Osteocyte (in vitro differentiated cells): ENCODE data around the gene PTPRG. TPM values are rescaled to one million over a fixed set of nuclear protein-coding genes. Genes with fewer than 3 reads are reported as not detected.
"Not testable (repeated sequence)": the region's sequence is repeated elsewhere in the genome, so short reads cannot be mapped to it uniquely, and the experiment has no call there.

ENCODE experiments used
- DNase-seq: peaks from one replicate; pipeline ENCODE4 v3.0.0; 2021; ENCODE audit warnings: mixed read lengths; ENCODE audit not compliant: unreplicated experiment; ENCODE audit errors: extremely low spot score
- H3K27ac Mint-ChIP-seq: one replicate; pipeline ENCODE4 v1.8.0; 2021; ENCODE audit warnings: mild to moderate bottlenecking, mixed read lengths; ENCODE audit not compliant: unreplicated experiment
- H3K27me3 Mint-ChIP-seq: one replicate; pipeline ENCODE4 v1.8.0; 2021; ENCODE audit warnings: mixed read lengths; ENCODE audit not compliant: unreplicated experiment
- H3K36me3 Mint-ChIP-seq: one replicate; pipeline ENCODE4 v1.8.0; 2021; ENCODE audit warnings: mixed read lengths; ENCODE audit not compliant: unreplicated experiment
- H3K4me1 Mint-ChIP-seq: one replicate; pipeline ENCODE4 v1.8.0; 2021; ENCODE audit warnings: mixed read lengths; ENCODE audit not compliant: unreplicated experiment
- H3K4me3 Mint-ChIP-seq: one replicate; pipeline ENCODE4 v1.8.0; 2021; ENCODE audit warnings: mild to moderate bottlenecking, moderate library complexity, mixed read lengths; ENCODE audit not compliant: unreplicated experiment
- H3K9me3 Mint-ChIP-seq: one replicate; pipeline ENCODE4 v1.8.0; 2021; ENCODE audit warnings: mixed read lengths; ENCODE audit not compliant: unreplicated experiment
- total RNA-seq: library from RNA; stranded (reverse); gene quantifications from 2 replicates; pipeline ENCODE4 v1.2.1, GENCODE V29; 2021
- TF ChIP-seq, protein P1 (sequence below): fragments of 200-600 bp; sonication (generic); IDR thresholded peaks from 2 replicates; pipeline ENCODE4 v1.5.0; 2021; ENCODE audit warnings: antibody characterized with exemption, mild to moderate bottlenecking, moderate library complexity

Gene PTPRG
- total RNA-seq, 1 donor from 2014 or later: 48.1 TPM

DNA sequence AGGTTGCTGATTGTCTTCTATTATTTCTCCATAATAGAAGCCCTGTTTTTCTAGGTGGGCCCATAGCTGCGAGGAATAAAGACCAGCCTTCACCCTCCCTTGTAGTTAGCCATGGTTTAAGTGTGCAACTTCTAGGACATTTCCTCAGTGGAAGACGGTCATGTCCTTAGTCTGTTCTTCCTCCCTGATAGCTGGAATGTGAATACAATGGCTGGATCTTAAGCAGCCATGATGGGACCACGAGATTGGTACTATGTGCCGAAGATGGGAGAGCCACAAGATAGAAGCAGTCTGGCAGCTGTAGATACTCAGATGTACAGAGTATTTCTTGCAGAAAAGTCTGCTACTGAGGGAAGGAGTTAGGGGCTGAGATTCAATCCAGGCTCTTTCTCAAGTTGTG lies 152.9 kb downstream of the PTPRG start:
- TF ChIP-seq, protein P1, sequence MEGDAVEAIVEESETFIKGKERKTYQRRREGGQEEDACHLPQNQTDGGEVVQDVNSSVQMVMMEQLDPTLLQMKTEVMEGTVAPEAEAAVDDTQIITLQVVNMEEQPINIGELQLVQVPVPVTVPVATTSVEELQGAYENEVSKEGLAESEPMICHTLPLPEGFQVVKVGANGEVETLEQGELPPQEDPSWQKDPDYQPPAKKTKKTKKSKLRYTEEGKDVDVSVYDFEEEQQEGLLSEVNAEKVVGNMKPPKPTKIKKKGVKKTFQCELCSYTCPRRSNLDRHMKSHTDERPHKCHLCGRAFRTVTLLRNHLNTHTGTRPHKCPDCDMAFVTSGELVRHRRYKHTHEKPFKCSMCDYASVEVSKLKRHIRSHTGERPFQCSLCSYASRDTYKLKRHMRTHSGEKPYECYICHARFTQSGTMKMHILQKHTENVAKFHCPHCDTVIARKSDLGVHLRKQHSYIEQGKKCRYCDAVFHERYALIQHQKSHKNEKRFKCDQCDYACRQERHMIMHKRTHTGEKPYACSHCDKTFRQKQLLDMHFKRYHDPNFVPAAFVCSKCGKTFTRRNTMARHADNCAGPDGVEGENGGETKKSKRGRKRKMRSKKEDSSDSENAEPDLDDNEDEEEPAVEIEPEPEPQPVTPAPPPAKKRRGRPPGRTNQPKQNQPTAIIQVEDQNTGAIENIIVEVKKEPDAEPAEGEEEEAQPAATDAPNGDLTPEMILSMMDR: no peak
- Mint-ChIP-seq H3K9me3 (peaks cover 4% of the 10 kb centered on the region), H3K27ac (no peak overlapping the region)

DNA sequence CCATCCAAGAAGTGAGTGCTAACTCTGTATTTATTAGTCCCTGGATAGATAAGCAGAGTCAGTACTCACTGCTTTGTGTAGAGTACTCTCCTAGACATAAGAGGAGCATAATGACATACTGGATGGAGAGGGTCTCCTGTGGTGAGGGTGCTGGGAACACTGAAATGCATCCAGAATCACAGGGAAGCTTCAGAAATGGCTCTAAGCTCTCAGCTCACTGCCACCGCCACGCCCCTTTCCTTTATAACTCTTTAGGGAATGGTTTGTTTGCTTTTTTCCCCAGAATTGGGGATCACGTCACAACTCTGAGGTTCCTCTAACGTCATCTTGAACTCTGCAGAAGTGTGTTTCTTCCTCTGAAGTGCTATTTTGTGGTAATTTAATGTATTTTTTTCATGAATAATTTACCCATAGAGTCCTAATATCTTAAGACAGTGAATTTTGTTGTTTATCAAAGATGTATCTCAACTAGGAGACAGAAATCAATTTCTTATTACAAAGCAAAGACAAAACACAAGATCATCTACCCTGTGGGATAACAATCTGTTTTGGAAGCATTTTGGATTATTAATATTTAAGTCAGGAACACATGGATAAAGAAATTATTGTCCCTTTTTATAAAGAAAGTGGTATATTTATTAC lies 154.6 kb downstream of the PTPRG start:
- H3K9me3 Mint-ChIP-seq: peaks cover 4% of the 10 kb centered on the region
- no peaks in the 10 kb centered on the region for H3K36me3 Mint-ChIP-seq
- H3K27ac Mint-ChIP-seq: no peak overlapping the region
- no peak for DNase-seq
- no peaks in the 10 kb centered on the region for H3K27me3 Mint-ChIP-seq
- TF ChIP-seq, protein P1: no peak
- H3K4me1 Mint-ChIP-seq: no peaks in the 10 kb centered on the region
- H3K4me3 Mint-ChIP-seq: no peak overlapping the region

More for the DNA sequence above, 152.9 kb downstream of the PTPRG start:
- no peak for DNase-seq
- H3K4me3 Mint-ChIP-seq: no peak overlapping the region
- no peaks in the 10 kb centered on the region for H3K4me1 Mint-ChIP-seq
- no peaks in the 10 kb centered on the region for H3K36me3 Mint-ChIP-seq
- no peaks in the 10 kb centered on the region for H3K27me3 Mint-ChIP-seq

DNA sequence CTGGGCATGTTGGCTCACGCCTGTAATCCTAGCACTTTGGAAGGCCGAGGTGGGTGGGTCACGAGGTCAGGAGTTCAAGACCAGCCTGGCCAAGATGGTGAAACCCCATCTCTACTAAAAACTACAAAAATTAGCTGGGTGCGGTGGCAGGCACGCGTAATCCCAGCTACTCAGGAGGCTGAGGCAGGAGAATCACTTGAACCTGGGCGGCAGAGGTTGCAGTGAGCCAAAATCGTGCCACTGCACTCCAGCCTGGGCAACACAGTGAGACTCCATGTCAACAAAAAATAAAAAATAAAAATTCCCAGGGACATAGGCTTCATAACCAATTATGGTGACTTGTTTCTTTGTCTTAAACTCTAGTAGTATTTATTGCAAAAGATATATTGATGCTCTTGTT lies 155.3 kb downstream of the PTPRG start:
- H3K4me3 Mint-ChIP-seq, H3K36me3 Mint-ChIP-seq, H3K4me1 Mint-ChIP-seq, H3K9me3 Mint-ChIP-seq, H3K27ac Mint-ChIP-seq, H3K27me3 Mint-ChIP-seq, DNase-seq: not testable (repeated sequence)

DNA sequence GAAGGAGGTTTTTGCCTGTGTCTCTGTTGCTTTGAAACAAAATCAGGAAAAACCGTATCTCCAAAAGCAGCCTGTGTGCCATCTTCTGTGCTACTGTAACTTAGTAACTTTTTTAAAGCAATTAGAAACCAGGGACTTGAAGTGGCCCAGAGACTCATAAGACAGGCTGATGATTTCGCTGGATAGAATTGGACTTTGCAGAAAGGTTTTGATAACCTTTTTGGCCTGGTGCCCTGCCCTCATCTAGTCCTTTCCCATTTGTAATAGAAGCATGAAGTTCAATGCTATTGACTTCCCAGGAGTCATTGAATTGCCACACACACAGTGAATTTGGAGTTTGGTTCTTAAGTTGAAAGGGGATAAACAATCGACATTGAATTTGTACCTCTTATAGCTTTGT lies 157.2 kb downstream of the PTPRG start:
- Mint-ChIP-seq H3K4me3 (no peak overlapping the region), H3K9me3 (peaks cover 4% of the 10 kb centered on the region)

GRCh38 chr3:61719278-61719977 lies 158.1 kb downstream of the PTPRG start:
- Mint-ChIP-seq H3K4me1 (peaks cover 9% of the 10 kb centered on the region), H3K27ac (no peak overlapping the region), H3K9me3 (peaks cover under 1% of the 10 kb centered on the region), H3K4me3 (no peak overlapping the region), H3K27me3 (no peaks in the 10 kb centered on the region), H3K36me3 (no peaks in the 10 kb centered on the region)
- TF ChIP-seq, protein P1: no peak
- DNase-seq: no peak

More for the DNA sequence above, 157.2 kb downstream of the PTPRG start:
- peaks cover 9% of the 10 kb centered on the region for H3K4me1 Mint-ChIP-seq
- DNase-seq: no peak
- H3K27me3 Mint-ChIP-seq: no peaks in the 10 kb centered on the region
- H3K27ac Mint-ChIP-seq: no peak overlapping the region
- TF ChIP-seq, protein P1: no peak
- no peaks in the 10 kb centered on the region for H3K36me3 Mint-ChIP-seq
